ENCODE measurements around the gene ANKRD40.

The ANKRD40 gene

GRCh38 chr17:50677851-50678375 is 29.8 kb downstream of the ANKRD40 start:
- Mint-ChIP-seq H3K27me3 (ENCODE audit: low read depth, poor library complexity) (peaks cover 26% of the 10 kb centered on the region), H3K9me3 (no peaks in the 10 kb centered on the region), H3K4me3 (no peak overlapping the region), H3K4me1 (peaks cover 38% of the 10 kb centered on the region), H3K27ac (no peak overlapping the region), H3K36me3 (ENCODE audit: low read depth) (no peaks in the 10 kb centered on the region)
- no peak for DNase-seq
- TF ChIP-seq CTCF (IDR thresholded peaks at IDR 0.05) = no peak

GRCh38 chr17:50676065-50676975 is 31.4 kb downstream of the ANKRD40 start:
- peaks cover 22% of the 10 kb centered on the region for H3K4me1 Mint-ChIP-seq
- TF ChIP-seq CTCF (IDR thresholded peaks at IDR 0.05) = no peak
- no peak overlapping the region for H3K4me3 Mint-ChIP-seq
- DNase-seq = no peak
- no peaks in the 10 kb centered on the region for H3K36me3 Mint-ChIP-seq (ENCODE audit: low read depth)
- H3K27me3 Mint-ChIP-seq (ENCODE audit: low read depth, poor library complexity) = peaks cover 24% of the 10 kb centered on the region
- no peak overlapping the region for H3K27ac Mint-ChIP-seq
- H3K9me3 Mint-ChIP-seq = no peaks in the 10 kb centered on the region

- no peak overlapping the region for H3K27ac Mint-ChIP-seq
- H3K4me1 Mint-ChIP-seq = peaks cover 17% of the 10 kb centered on the region
- H3K4me3 Mint-ChIP-seq = no peak overlapping the region
- no peaks in the 10 kb centered on the region for H3K36me3 Mint-ChIP-seq (ENCODE audit: low read depth)
- no peaks in the 10 kb centered on the region for H3K9me3 Mint-ChIP-seq
- TF ChIP-seq CTCF (IDR thresholded peaks at IDR 0.05) = no peak
- H3K27me3 Mint-ChIP-seq (ENCODE audit: low read depth, poor library complexity) = peaks cover 18% of the 10 kb centered on the region
- DNase-seq = no peak
These were observed 32.1 kb downstream of the ANKRD40 start for GRCh38 chr17:50675627-50676026.

- H3K9me3 Mint-ChIP-seq = no peaks in the 10 kb centered on the region
- H3K4me3 Mint-ChIP-seq = no peak overlapping the region
- H3K27ac Mint-ChIP-seq = peak overlapping the region; percentile 54
- TF ChIP-seq CTCF (IDR thresholded peaks at IDR 0.05) = no peak
- H3K36me3 Mint-ChIP-seq (ENCODE audit: low read depth) = no peaks in the 10 kb centered on the region
- peaks cover 17% of the 10 kb centered on the region for H3K4me1 Mint-ChIP-seq
- H3K27me3 Mint-ChIP-seq (ENCODE audit: low read depth, poor library complexity) = peaks cover 17% of the 10 kb centered on the region
- no peak for DNase-seq
These were observed 32.5 kb downstream of the ANKRD40 start for GRCh38 chr17:50675190-50675589.

GRCh38 chr17:50672831-50673551 is 34.7 kb downstream of the ANKRD40 start:
- peaks cover 16% of the 10 kb centered on the region for H3K27me3 Mint-ChIP-seq (ENCODE audit: low read depth, poor library complexity)
- peaks cover 13% of the 10 kb centered on the region for H3K4me1 Mint-ChIP-seq
- no peak overlapping the region for H3K4me3 Mint-ChIP-seq
- H3K27ac Mint-ChIP-seq = no peak overlapping the region
- no peaks in the 10 kb centered on the region for H3K36me3 Mint-ChIP-seq (ENCODE audit: low read depth)
- DNase-seq = no peak
- no peaks in the 10 kb centered on the region for H3K9me3 Mint-ChIP-seq
- TF ChIP-seq CTCF (IDR thresholded peaks at IDR 0.05) = no peak

Data from nephron progenitor cell (in vitro differentiated cells).